HL-60 (cell line): ENCODE results near the gene PPP1R2C.

ENCODE experiments used
- DNase-seq, 2 experiments: peaks; one replicate each; pipeline ENCODE4 v3.0.0-alpha.2; 2010 to 2020; ENCODE audit warnings: low read depth in 1 of 2, low spot score in 1 of 2
- H3K27ac ChIP-seq: fragments of 250-450 bp; sonication (Bioruptor Pico); replicated peaks from 2 replicates; pipeline ENCODE4 v1.5.1; 2020; ENCODE audit warnings: mild to moderate bottlenecking, moderate library complexity
- H3K27me3 ChIP-seq: fragments of 250-450 bp; sonication (Bioruptor Pico); 2 replicates; pipeline ENCODE4 v1.5.1; 2021; ENCODE audit warnings: mild to moderate bottlenecking, moderate library complexity; ENCODE audit not compliant: insufficient read depth, poor library complexity, severe bottlenecking
- H3K4me3 ChIP-seq: replicated peaks from 2 replicates; pipeline ENCODE4 v1.5.1; 2011; ENCODE audit warnings: mild to moderate bottlenecking, control low read depth, low read length; ENCODE audit not compliant: insufficient read depth
- GABPA ChIP-seq: IDR thresholded peaks from 2 replicates; pipeline ENCODE4 v1.6.1; 2012; ENCODE audit warnings: low read depth
- POLR2AphosphoS5 ChIP-seq: IDR thresholded peaks from 2 replicates; pipeline ENCODE4 v1.6.1; 2012; ENCODE audit warnings: low read depth
- SPI1 ChIP-seq: IDR thresholded peaks from 2 replicates; pipeline ENCODE4 v1.6.1; 2012; ENCODE audit warnings: low read depth, mild to moderate bottlenecking, borderline replicate concordance
- TF ChIP-seq, protein P1 (sequence below): IDR thresholded peaks from 2 replicates; pipeline ENCODE4 v1.6.1; 2012; ENCODE audit warnings: low read depth; ENCODE audit not compliant: insufficient replicate concordance
- TF ChIP-seq, protein P2 (sequence below): IDR thresholded peaks from one replicate; pipeline ENCODE4 v1.5.1; 2011; ENCODE audit warnings: low read length, control low read depth, inconsistent platforms; ENCODE audit not compliant: insufficient read depth

PPP1R2C gene

DNA sequence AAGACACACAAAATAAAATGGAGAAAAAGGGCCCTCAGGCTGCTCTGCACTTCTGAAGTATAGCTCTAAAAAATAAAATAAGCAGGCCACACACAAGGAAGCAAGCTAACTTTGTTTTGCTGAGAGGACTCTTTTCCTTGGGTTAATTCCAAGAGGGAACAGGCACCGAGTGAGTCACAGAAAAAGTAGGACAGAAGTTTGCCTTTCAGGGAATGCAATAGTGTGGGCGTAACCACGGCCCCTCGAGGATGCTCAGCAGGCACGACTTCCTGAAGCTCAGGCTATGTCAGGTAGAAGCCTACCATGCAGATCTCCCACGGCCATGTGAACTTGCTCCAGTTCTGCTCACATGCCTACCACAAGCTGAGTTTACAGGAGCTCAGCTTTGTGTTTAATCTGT is 22.1 kb downstream of the PPP1R2C start:
- Histone ChIP-seq H3K27ac (no peak overlapping the region), H3K4me3 (no peak overlapping the region), H3K27me3 (no peaks in the 10 kb centered on the region)
- TF ChIP-seq, protein P1, sequence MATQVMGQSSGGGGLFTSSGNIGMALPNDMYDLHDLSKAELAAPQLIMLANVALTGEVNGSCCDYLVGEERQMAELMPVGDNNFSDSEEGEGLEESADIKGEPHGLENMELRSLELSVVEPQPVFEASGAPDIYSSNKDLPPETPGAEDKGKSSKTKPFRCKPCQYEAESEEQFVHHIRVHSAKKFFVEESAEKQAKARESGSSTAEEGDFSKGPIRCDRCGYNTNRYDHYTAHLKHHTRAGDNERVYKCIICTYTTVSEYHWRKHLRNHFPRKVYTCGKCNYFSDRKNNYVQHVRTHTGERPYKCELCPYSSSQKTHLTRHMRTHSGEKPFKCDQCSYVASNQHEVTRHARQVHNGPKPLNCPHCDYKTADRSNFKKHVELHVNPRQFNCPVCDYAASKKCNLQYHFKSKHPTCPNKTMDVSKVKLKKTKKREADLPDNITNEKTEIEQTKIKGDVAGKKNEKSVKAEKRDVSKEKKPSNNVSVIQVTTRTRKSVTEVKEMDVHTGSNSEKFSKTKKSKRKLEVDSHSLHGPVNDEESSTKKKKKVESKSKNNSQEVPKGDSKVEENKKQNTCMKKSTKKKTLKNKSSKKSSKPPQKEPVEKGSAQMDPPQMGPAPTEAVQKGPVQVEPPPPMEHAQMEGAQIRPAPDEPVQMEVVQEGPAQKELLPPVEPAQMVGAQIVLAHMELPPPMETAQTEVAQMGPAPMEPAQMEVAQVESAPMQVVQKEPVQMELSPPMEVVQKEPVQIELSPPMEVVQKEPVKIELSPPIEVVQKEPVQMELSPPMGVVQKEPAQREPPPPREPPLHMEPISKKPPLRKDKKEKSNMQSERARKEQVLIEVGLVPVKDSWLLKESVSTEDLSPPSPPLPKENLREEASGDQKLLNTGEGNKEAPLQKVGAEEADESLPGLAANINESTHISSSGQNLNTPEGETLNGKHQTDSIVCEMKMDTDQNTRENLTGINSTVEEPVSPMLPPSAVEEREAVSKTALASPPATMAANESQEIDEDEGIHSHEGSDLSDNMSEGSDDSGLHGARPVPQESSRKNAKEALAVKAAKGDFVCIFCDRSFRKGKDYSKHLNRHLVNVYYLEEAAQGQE = no peak
- no peak for TF ChIP-seq POLR2AphosphoS5
- no peak for DNase-seq

DNA sequence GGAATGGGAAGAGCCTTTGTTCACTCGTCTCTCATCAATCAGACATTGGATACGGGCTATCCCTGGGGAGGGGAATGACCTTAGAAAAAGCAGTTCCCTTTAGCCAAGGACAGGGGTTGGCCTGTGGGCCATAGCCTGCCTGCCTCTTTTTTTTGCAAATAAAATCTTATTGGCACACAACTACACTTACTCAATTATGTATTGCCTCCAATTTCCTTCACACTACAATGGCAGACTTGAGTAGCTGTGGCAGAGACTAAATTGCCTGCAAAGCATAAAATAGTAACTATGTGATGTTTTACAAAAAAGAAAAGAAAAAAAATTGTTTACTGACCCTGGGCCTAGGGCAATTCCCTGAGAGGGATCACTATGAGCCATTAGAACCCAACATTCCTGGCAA is 23.4 kb downstream of the PPP1R2C start:
- H3K27me3 ChIP-seq = no peaks in the 10 kb centered on the region
- DNase-seq = no peak
- no peak overlapping the region for H3K4me3 ChIP-seq
- TF ChIP-seq, protein P2, sequence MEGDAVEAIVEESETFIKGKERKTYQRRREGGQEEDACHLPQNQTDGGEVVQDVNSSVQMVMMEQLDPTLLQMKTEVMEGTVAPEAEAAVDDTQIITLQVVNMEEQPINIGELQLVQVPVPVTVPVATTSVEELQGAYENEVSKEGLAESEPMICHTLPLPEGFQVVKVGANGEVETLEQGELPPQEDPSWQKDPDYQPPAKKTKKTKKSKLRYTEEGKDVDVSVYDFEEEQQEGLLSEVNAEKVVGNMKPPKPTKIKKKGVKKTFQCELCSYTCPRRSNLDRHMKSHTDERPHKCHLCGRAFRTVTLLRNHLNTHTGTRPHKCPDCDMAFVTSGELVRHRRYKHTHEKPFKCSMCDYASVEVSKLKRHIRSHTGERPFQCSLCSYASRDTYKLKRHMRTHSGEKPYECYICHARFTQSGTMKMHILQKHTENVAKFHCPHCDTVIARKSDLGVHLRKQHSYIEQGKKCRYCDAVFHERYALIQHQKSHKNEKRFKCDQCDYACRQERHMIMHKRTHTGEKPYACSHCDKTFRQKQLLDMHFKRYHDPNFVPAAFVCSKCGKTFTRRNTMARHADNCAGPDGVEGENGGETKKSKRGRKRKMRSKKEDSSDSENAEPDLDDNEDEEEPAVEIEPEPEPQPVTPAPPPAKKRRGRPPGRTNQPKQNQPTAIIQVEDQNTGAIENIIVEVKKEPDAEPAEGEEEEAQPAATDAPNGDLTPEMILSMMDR = no peak
- TF ChIP-seq SPI1 (no peak), POLR2AphosphoS5 (no peak), GABPA (no peak)
- TF ChIP-seq, protein P1 = no peak
- H3K27ac ChIP-seq = no peak overlapping the region

DNA sequence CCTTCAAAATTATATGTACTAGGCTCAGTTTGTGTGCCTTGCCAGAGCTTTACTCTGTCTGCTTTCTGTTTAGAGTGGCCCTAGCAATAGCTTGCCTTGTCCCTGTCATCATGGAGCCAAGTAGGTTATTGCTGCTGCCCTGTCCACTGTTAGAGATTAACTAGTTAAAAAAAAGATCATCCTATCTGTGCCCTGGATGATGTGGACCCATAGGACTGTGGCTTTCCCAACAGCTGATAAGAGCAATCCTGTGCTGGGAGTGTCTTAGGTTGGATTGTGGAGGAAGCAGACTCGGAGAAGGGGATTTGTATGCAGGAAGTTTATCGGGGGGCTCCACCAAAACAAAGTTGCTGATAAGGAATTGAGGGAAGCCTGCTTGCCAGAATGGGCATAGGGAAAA is 23.8 kb downstream of the PPP1R2C start:
- TF ChIP-seq, protein P1 = no peak
- TF ChIP-seq GABPA (no peak), POLR2AphosphoS5 (no peak), SPI1 (no peak)
- TF ChIP-seq, protein P2 = no peak
- Histone ChIP-seq H3K4me3 (no peak overlapping the region), H3K27me3 (no peaks in the 10 kb centered on the region), H3K27ac (no peak overlapping the region)
- DNase-seq = no peak

DNA sequence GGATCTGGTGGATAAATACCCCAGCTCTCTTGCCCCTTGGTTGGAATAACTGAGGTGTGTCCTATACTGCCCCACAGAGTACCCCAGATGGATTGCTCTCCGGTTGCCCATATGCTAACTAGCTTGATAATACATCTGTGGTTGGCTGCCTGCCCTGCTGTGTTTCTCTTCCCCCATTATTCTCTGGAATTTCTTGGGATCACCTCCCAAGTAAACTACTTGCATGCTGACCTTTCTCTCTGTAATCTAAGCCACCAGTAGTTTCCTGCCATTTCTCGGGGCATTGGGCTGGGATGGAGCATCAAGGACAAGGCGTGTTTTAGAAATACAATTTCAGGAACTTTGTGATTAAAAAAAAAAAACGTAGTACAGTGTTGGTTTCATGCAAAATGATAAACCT is 25.2 kb downstream of the PPP1R2C start:
- H3K4me3 ChIP-seq = no peak overlapping the region
- H3K27ac ChIP-seq = no peak overlapping the region
- DNase-seq = no peak
- no peaks in the 10 kb centered on the region for H3K27me3 ChIP-seq
- TF ChIP-seq POLR2AphosphoS5 (no peak), SPI1 (no peak), GABPA (no peak)
- TF ChIP-seq, protein P1 = no peak
- TF ChIP-seq, protein P2 = no peak
